ENCODE measurements around the gene PIK3C2G. TPM values are rescaled to one million over a fixed set of nuclear protein-coding genes. Genes with fewer than 3 reads are reported as not detected.
"Not testable (repeated sequence)": the region's sequence is repeated elsewhere in the genome, so short reads cannot be mapped to it uniquely, and the experiment has no call there.

PIK3C2G gene
- total RNA-seq, 1 experiment from 2014 or later: not detected

DNA sequence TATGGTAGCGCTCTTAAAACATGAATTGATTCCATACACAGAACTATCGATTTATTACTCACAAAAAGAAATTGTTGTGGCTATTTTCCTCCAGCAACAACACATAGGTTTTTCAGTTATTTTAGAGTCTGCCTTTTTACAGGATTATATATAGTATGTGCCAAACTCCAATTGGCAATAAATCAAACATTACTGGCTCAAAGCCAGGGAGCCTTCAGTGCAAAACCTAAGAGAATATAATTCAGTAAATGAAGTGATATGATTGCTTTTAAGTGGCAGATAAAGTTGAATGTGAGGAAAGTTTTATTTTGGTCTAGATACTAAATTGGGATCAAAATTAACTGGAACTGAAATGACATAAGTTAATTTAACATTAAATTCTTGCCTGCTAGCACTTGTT lies 234.8 kb downstream of the PIK3C2G start:
- H3K18ac ChIP-seq (ENCODE audit: insufficient read length, low read depth, low read length): no peak overlapping the region
- no peaks in the 10 kb centered on the region for H3K79me1 ChIP-seq (ENCODE audit: insufficient read depth, low read depth, low read length, poor library complexity, severe bottlenecking)
- H3K9ac ChIP-seq (ENCODE audit: extremely low read depth, insufficient read length, low read length): no peak overlapping the region
- Mint-ChIP-seq H3K27ac (no peak overlapping the region), H3K4me1 (no peaks in the 10 kb centered on the region), H3K36me3 (ENCODE audit: insufficient read depth in 1 of 3, low read depth in 3 of 3) (peaks cover 0 to 2% (median 0%) of the 10 kb centered on the region in 3 experiments; a peak in 2 of 7 replicates), H3K9me3 (no peaks in the 10 kb centered on the region), H3K27me3 (ENCODE audit: low read depth) (no peaks in the 10 kb centered on the region), H3K4me3 (no peak overlapping the region)
- no peak overlapping the region for H2BK12ac ChIP-seq (ENCODE audit: insufficient read length, low read depth, low read length)
- no peak overlapping the region for H3K56ac ChIP-seq (ENCODE audit: insufficient read length, low read depth, low read length)
- DNase-seq: no peak
- H3K4ac ChIP-seq (ENCODE audit: low read depth, low read length): no peak overlapping the region
- no peak overlapping the region for H2AFZ ChIP-seq (ENCODE audit: low read length)
- H3K23ac ChIP-seq (ENCODE audit: insufficient read length, low read depth, low read length): no peak overlapping the region
- no peaks in the 10 kb centered on the region for H3K4me1 ChIP-seq (ENCODE audit: insufficient read depth, low read length)
- no peaks in the 10 kb centered on the region for H3K9me3 ChIP-seq (ENCODE audit: control insufficient read depth, low read depth, low read length)
- H3T11ph ChIP-seq (ENCODE audit: low read length): no peak overlapping the region
- WGBS (ENCODE audit: extremely low coverage, insufficient read length, low lambda C conversion rate): no CpG with 5 or more reads among the region's 2 CpGs
- no peak overlapping the region for H2BK120ac ChIP-seq (ENCODE audit: low read depth, low read length, poor library complexity, severe bottlenecking)
- no peaks in the 10 kb centered on the region for H3K23me2 ChIP-seq (ENCODE audit: insufficient read length, low read depth, low read length, poor library complexity, severe bottlenecking)
- no peak overlapping the region for H3K14ac ChIP-seq (ENCODE audit: insufficient read depth, low read length)
- no peak overlapping the region for H3K27ac ChIP-seq (ENCODE audit: insufficient read length, low read depth, low read length)
- no peak overlapping the region for H2BK15ac ChIP-seq (ENCODE audit: low read depth, low read length)
- no peak for TF ChIP-seq CTCF (conservative IDR thresholded peaks at IDR 0.05)
- no peaks in the 10 kb centered on the region for H4K20me1 ChIP-seq (ENCODE audit: control insufficient read depth, insufficient read depth, insufficient read length)
- no peak overlapping the region for H4K91ac ChIP-seq (ENCODE audit: insufficient read length, low read depth, low read length)
- H2AK5ac ChIP-seq (ENCODE audit: insufficient read length, low read length): no peak overlapping the region
- H2BK5ac ChIP-seq (ENCODE audit: insufficient read length, low read length): no peak overlapping the region
- H3K27me3 ChIP-seq (ENCODE audit: insufficient read depth, low read length): no peaks in the 10 kb centered on the region
- no peak overlapping the region for H3K4me2 ChIP-seq (ENCODE audit: insufficient read depth, insufficient read length, low read length)
- no peaks in the 10 kb centered on the region for H3K79me2 ChIP-seq (ENCODE audit: insufficient read depth, low read length)
- H2BK20ac ChIP-seq (ENCODE audit: low read depth, low read length, poor library complexity, severe bottlenecking): no peak overlapping the region
- no peak overlapping the region for H4K8ac ChIP-seq (replicated peaks; ENCODE audit: insufficient read length, low read depth, low read length)
- H4K5ac ChIP-seq (ENCODE audit: insufficient read length, low read depth, low read length): no peak overlapping the region

DNA sequence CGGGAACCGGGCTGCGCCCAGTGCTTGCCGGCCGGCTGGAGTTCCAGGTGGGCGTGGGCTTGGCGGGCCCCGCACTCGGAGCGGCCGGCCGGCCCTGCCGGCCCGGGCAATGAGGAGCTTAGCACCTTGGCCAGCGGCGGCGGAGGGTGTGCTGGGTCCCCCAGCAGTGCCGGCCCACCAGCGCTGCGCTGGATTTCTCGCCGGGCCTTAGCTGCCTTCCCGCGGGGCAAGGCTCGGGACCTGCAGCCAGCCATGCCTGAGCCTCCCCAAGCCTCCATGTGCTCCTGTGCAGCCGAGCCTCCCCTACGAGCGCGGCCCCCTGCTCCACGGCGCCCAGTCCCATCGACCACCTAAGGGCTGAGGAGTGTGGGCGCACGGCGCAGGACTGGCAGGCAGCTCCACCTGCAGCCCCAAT lies 238.8 kb downstream of the PIK3C2G start:
- H2AK5ac ChIP-seq (ENCODE audit: insufficient read length, low read length); DNase-seq; H4K20me1 ChIP-seq (ENCODE audit: control insufficient read depth, insufficient read depth, insufficient read length); H3K27me3 ChIP-seq (ENCODE audit: insufficient read depth, low read length); H3K4ac ChIP-seq (ENCODE audit: low read depth, low read length); H3K27ac ChIP-seq (ENCODE audit: insufficient read length, low read depth, low read length); H3K79me2 ChIP-seq (ENCODE audit: insufficient read depth, low read length); H3K4me3 Mint-ChIP-seq; H3K18ac ChIP-seq (ENCODE audit: insufficient read length, low read depth, low read length); H3K9me3 ChIP-seq (ENCODE audit: control insufficient read depth, low read depth, low read length); H3T11ph ChIP-seq (ENCODE audit: low read length); H3K4me1 ChIP-seq (ENCODE audit: insufficient read depth, low read length); H3K23me2 ChIP-seq (ENCODE audit: insufficient read length, low read depth, low read length, poor library complexity, severe bottlenecking); H3K4me2 ChIP-seq (ENCODE audit: insufficient read depth, insufficient read length, low read length); H4K8ac ChIP-seq (replicated peaks; ENCODE audit: insufficient read length, low read depth, low read length); H3K27me3 Mint-ChIP-seq (ENCODE audit: low read depth); H3K14ac ChIP-seq (ENCODE audit: insufficient read depth, low read length); H3K4me1 Mint-ChIP-seq; H4K91ac ChIP-seq (ENCODE audit: insufficient read length, low read depth, low read length); H3K9ac ChIP-seq (ENCODE audit: extremely low read depth, insufficient read length, low read length); H3K23ac ChIP-seq (ENCODE audit: insufficient read length, low read depth, low read length); H2BK120ac ChIP-seq (ENCODE audit: low read depth, low read length, poor library complexity, severe bottlenecking); H2BK15ac ChIP-seq (ENCODE audit: low read depth, low read length); H4K5ac ChIP-seq (ENCODE audit: insufficient read length, low read depth, low read length); H2BK20ac ChIP-seq (ENCODE audit: low read depth, low read length, poor library complexity, severe bottlenecking); H2BK12ac ChIP-seq (ENCODE audit: insufficient read length, low read depth, low read length); H3K27ac Mint-ChIP-seq; H3K9me3 Mint-ChIP-seq; H3K56ac ChIP-seq (ENCODE audit: insufficient read length, low read depth, low read length); H2AFZ ChIP-seq (ENCODE audit: low read length); H3K79me1 ChIP-seq (ENCODE audit: insufficient read depth, low read depth, low read length, poor library complexity, severe bottlenecking); H2BK5ac ChIP-seq (ENCODE audit: insufficient read length, low read length); H3K36me3 Mint-ChIP-seq (ENCODE audit: insufficient read depth in 1 of 3, low read depth in 3 of 3): not testable (repeated sequence)
- no CpG with 5 or more reads among the region's 35 CpGs for WGBS (ENCODE audit: extremely low coverage, insufficient read length, low lambda C conversion rate)
